A549 (cell line): ENCODE data around the gene SPA17. TPM values are rescaled to one million over a fixed set of nuclear protein-coding genes. Genes with fewer than 3 reads are reported as not detected.

Experiments used
- ATAC-seq, 2 experiments: fragments of 200-7000 bp in 1 of 2; fragments of >200 bp in 1 of 2; cut with Nextera tagmentation in 1 of 2; cut with Tn5 transposase in 1 of 2; 3 replicates each; pipeline versions ENCODE4 v1.8.0 to v1.9.1; 2018 to 2020; ENCODE audit warnings: mild to moderate bottlenecking in 1 of 2, moderate library complexity in 1 of 2
- CTCF ChIA-PET: fragments of 300-600 bp; sonication (Branson Sonifier 250); formaldehyde crosslinking; extraction: SDS; loops from one replicate; lab custom pipeline; 2021; ENCODE audit warnings: antibody characterized with exemption, inconsistent platforms; lab: Yijun Ruan, JAX
- POLR2A ChIA-PET: fragments of 350-600 bp; formaldehyde crosslinking; extraction: SDS; loops from one replicate; lab custom pipeline; 2021; ENCODE audit warnings: antibody characterized with exemption, inconsistent platforms; lab: Yijun Ruan, JAX
- DNase-seq, 2 experiments: peaks; one replicate each; pipeline versions ENCODE4 v3.0.0 to v3.0.0-alpha.2; 2011 to 2016; ENCODE audit warnings: low read depth in 1 of 2, low spot score in 1 of 2
- FAIRE-seq: peaks from 2 replicates; lab custom pipeline; 2011; peaks lifted over from hg19 to GRCh38; lab: Jason Lieb, UNC
- H3K27ac ChIP-seq, 2 experiments: fragments of >200 bp; sonication (Bioruptor Twin); formaldehyde crosslinking; 3 replicates each; pipeline ENCODE4 v1.5.1; 2016 to 2017
- H3K4me1 ChIP-seq: fragments of >200 bp; sonication (Bioruptor Twin); formaldehyde crosslinking; 3 replicates; pipeline ENCODE4 v1.6.1; 2016
- H3K4me2 ChIP-seq: fragments of >200 bp; sonication (Bioruptor Twin); formaldehyde crosslinking; 3 replicates; pipeline ENCODE4 v1.6.1; 2016
- H3K4me3 ChIP-seq: fragments of >200 bp; sonication (Bioruptor Twin); formaldehyde crosslinking; 3 replicates; pipeline ENCODE4 v1.5.1; 2016
- H3K9me3 ChIP-seq: fragments of >200 bp; sonication (Bioruptor Twin); formaldehyde crosslinking; 3 replicates; pipeline ENCODE4 v1.6.1; 2016
- CBX2 ChIP-seq: fragments of 200-600 bp; sonication (generic); IDR thresholded peaks from 2 replicates; pipeline ENCODE4 v1.6.1; 2016; ENCODE audit warnings: low read depth, mild to moderate bottlenecking, borderline replicate concordance
- CBX8 ChIP-seq: fragments of 200-600 bp; sonication (generic); IDR thresholded peaks from 2 replicates; pipeline ENCODE4 v1.6.1; 2016
- CHD2 ChIP-seq: fragments of 150-350 bp; IDR thresholded peaks from 2 replicates; pipeline ENCODE4 v1.6.1; 2014; ENCODE audit warnings: low read length; ENCODE audit not compliant: partially characterized antibody
- EHMT2 ChIP-seq: fragments of 200-600 bp; sonication (generic); IDR thresholded peaks from 2 replicates; pipeline ENCODE4 v1.6.1; 2016; ENCODE audit warnings: antibody characterized with exemption, low read depth, mild to moderate bottlenecking, moderate library complexity
- EP300 ChIP-seq, 2 experiments: fragments of >200 bp; sonication (Bioruptor Twin); formaldehyde crosslinking; IDR thresholded peaks; 2 replicates in 1 of 2; 3 replicates in 1 of 2; pipeline ENCODE4 v1.6.1; 2016 to 2017
- ESRRA ChIP-seq: fragments of 150-350 bp; IDR thresholded peaks from 2 replicates; pipeline ENCODE4 v1.6.1; 2014; ENCODE audit warnings: mild to moderate bottlenecking, low read length, borderline replicate concordance
- GATA3 ChIP-seq: IDR thresholded peaks from 2 replicates; pipeline ENCODE4 v1.6.1; 2012; ENCODE audit warnings: borderline replicate concordance
- HEYL ChIP-seq: fragments of 250-450 bp; sonication (Bioruptor Pico); IDR thresholded peaks from 2 replicates; pipeline ENCODE4 v1.8.0; 2021; ENCODE audit warnings: mild to moderate bottlenecking, moderate library complexity
- JUNB ChIP-seq: fragments of >200 bp; sonication (Bioruptor Twin); formaldehyde crosslinking; IDR thresholded peaks from 2 replicates; pipeline ENCODE4 v1.6.1; 2016
- MAFK ChIP-seq: fragments of 450-650 bp; IDR thresholded peaks from 2 replicates; pipeline ENCODE4 v1.6.1; 2014; ENCODE audit not compliant: partially characterized antibody
- MAZ ChIP-seq: fragments of 150-350 bp; IDR thresholded peaks from 2 replicates; pipeline ENCODE4 v1.6.1; 2014; ENCODE audit warnings: antibody characterized with exemption, low read depth, low read length, borderline replicate concordance
- MYC ChIP-seq: IDR thresholded peaks from 2 replicates; pipeline ENCODE4 v1.6.1; 2012; ENCODE audit warnings: mild to moderate bottlenecking, inconsistent platforms, low read length, improper control_type of control experiment, borderline replicate concordance
- NFE2L2 ChIP-seq: fragments of 150-350 bp; conservative IDR thresholded peaks from 2 replicates; pipeline ENCODE4 v1.6.1; 2014; ENCODE audit warnings: low read length
- PHF8 ChIP-seq: fragments of 200-600 bp; sonication (generic); IDR thresholded peaks from 2 replicates; pipeline ENCODE4 v1.6.1; 2016; ENCODE audit warnings: low read depth, mild to moderate bottlenecking, antibody characterized with exemption, moderate library complexity, borderline replicate concordance
- POLR2AphosphoS2 ChIP-seq: conservative IDR thresholded peaks from 2 replicates; pipeline ENCODE4 v1.6.1; 2012; ENCODE audit warnings: low read length, improper control_type of control experiment, inconsistent platforms
- RAD21 ChIP-seq, 2 experiments: fragments of >200 bp in 1 of 2; sonication (Bioruptor Twin) in 1 of 2; formaldehyde crosslinking in 1 of 2; IDR thresholded peaks in 1 of 2; conservative IDR thresholded peaks in 1 of 2; 2 replicates in 1 of 2; 3 replicates in 1 of 2; pipeline ENCODE4 v1.6.1; 2012 to 2018; ENCODE audit warnings: inconsistent platforms in 1 of 2
- SMC3 ChIP-seq: fragments of >200 bp; sonication (Bioruptor Twin); formaldehyde crosslinking; IDR thresholded peaks from 3 replicates; pipeline ENCODE4 v1.6.1; 2018; ENCODE audit warnings: inconsistent platforms
- TFCP2L1 ChIP-seq: fragments of 250-450 bp; sonication (Bioruptor Pico); IDR thresholded peaks from 2 replicates; pipeline ENCODE4 v1.5.0; 2021; ENCODE audit warnings: mild to moderate bottlenecking
- ZNF302 ChIP-seq: fragments of 250-450 bp; sonication (Bioruptor Pico); IDR thresholded peaks from 2 replicates; pipeline ENCODE4 v1.9.0; 2021; ENCODE audit warnings: inconsistent platforms, mild to moderate bottlenecking, moderate library complexity
- WGBS: methylation state at CpG from one replicate; pipeline ENCODE4 v1.1.6; 2017; ENCODE audit errors: missing lambda C conversion rate; 5-methylcytosine and 5-hydroxymethylcytosine counted together
- polyA plus RNA-seq, 4 experiments: library from polyadenylated mRNA; depleted of rRNA in 3 of 4; stranded (reverse); fragments of >200 nt; fragmentation: RNase III in 1 of 4; extraction: RNeasy Plus Mini Kit Qiagen cat#74134 plus additional on column Dnase treatment in 1 of 4; gene quantifications; 2 replicates in 3 of 4; 3 replicates in 1 of 4; pipeline ENCODE4 v1.2.3, GENCODE V29; 2011 to 2017
- TF ChIP-seq, protein P1 (sequence below): fragments of 250-450 bp; sonication (Bioruptor Pico); IDR thresholded peaks from 2 replicates; pipeline ENCODE4 v1.5.0; 2021; ENCODE audit warnings: mild to moderate bottlenecking, moderate library complexity, borderline replicate concordance
- TF ChIP-seq, protein P2 (sequence below): fragments of 250-450 bp; sonication (Bioruptor Pico); IDR thresholded peaks from 2 replicates; pipeline ENCODE4 v1.5.0; 2020; ENCODE audit warnings: low read depth, mild to moderate bottlenecking, moderate library complexity
- TF ChIP-seq, protein P3 (sequence below): fragments of >200 bp; sonication (Bioruptor Twin); formaldehyde crosslinking; IDR thresholded peaks from 3 replicates; pipeline ENCODE4 v1.5.1; 2016

The SPA17 gene
- polyA plus RNA-seq, 2 of the 4 experiments (the other 2 are of a cell fraction), result 23.8 to 27.3 TPM

DNA sequence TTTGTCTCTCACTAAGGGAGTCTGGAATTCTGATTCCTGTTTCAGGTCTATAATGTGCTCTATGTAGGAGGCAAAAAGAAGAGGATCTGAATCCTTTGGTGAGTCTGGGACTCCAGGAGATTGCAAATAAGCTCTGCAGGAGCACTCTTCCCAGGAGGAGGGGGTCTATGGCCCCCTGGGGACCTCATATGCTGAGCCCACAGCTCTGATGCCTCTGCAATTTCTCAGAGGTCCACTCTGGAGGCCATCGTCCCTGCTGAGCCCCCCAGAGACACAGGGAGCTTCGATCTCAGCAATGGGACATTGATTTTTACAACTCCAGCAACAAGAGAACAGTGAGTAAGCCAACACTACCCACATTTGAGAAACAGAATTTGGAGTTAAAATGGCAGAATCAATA lies 45.8 kb downstream of the SPA17 start:
- ChIA-PET POLR2A (no interaction called here), CTCF (interaction anchor here (1.0 kb wide), 1 partner anchor 74 kb away, joined by 3 read pairs; no protein-coding TSS in a partner anchor)
- no peak for ATAC-seq

GRCh38 chr11:124722176-124722575 lies 48.5 kb downstream of the SPA17 start:
- Histone ChIP-seq H3K4me1 (peaks cover 6% of the 10 kb centered on the region; the same call in 1 of the 3 replicates), H3K27ac (no peak overlapping the region), H3K9me3 (no peaks in the 10 kb centered on the region), H3K4me3 (no peak overlapping the region), H3K4me2 (no peak overlapping the region)
- POLR2A ChIA-PET, result no interaction called here
- FAIRE-seq, result no peak
- no peak for DNase-seq
- no peak for ATAC-seq
- TF ChIP-seq JUNB, result no peak
- no peak for TF ChIP-seq PHF8
- TF ChIP-seq CBX8, result no peak
- TF ChIP-seq SMC3, result no peak
- no peak for TF ChIP-seq MAFK
- no peak for TF ChIP-seq GATA3
- TF ChIP-seq, protein P1, sequence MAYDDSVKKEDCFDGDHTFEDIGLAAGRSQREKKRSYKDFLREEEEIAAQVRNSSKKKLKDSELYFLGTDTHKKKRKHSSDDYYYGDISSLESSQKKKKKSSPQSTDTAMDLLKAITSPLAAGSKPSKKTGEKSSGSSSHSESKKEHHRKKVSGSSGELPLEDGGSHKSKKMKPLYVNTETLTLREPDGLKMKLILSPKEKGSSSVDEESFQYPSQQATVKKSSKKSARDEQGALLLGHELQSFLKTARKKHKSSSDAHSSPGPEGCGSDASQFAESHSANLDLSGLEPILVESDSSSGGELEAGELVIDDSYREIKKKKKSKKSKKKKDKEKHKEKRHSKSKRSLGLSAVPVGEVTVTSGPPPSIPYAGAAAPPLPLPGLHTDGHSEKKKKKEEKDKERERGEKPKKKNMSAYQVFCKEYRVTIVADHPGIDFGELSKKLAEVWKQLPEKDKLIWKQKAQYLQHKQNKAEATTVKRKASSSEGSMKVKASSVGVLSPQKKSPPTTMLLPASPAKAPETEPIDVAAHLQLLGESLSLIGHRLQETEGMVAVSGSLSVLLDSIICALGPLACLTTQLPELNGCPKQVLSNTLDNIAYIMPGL (CRISPR knock-in tag), result no peak
- whole genome bisulfite sequencing, result 64% methylated on average over 6 of the region's 6 CpGs
- CTCF ChIA-PET, result no interaction called here

More for the DNA sequence above, 45.8 kb downstream of the SPA17 start:
- WGBS, result 0% methylated on average over 1 of the region's 2 CpGs
- DNase-seq, result no peak
- Histone ChIP-seq H3K4me3 (no peak overlapping the region), H3K9me3 (no peaks in the 10 kb centered on the region), H3K27ac (no peak overlapping the region), H3K4me2 (no peak overlapping the region), H3K4me1 (no peaks in the 10 kb centered on the region)
- no peak for FAIRE-seq
- TF ChIP-seq GATA3 (no peak), ZNF302 (no peak), SMC3 (no peak), TFCP2L1 (CRISPR knock-in tag) (no peak), ESRRA (no peak), NFE2L2 (no peak), HEYL (CRISPR knock-in tag) (no peak), POLR2AphosphoS2 (no peak)

GRCh38 chr11:124724979-124725718 lies 51.4 kb downstream of the SPA17 start:
- Histone ChIP-seq H3K4me1 (peaks cover 6% of the 10 kb centered on the region; the same call in 1 of the 3 replicates), H3K4me2 (no peak overlapping the region), H3K27ac (no peak overlapping the region), H3K9me3 (no peaks in the 10 kb centered on the region), H3K4me3 (no peak overlapping the region)
- ATAC-seq (no peak), DNase-seq (no peak), FAIRE-seq (no peak)
- TF ChIP-seq EHMT2, result no peak
- no peak for TF ChIP-seq CHD2
- no peak for TF ChIP-seq RAD21 (conservative IDR thresholded peaks at IDR 0.05 in 1 of 2, IDR thresholded peaks at IDR 0.05 in 1 of 2)
- no peak for TF ChIP-seq MYC
- TF ChIP-seq, protein P2, sequence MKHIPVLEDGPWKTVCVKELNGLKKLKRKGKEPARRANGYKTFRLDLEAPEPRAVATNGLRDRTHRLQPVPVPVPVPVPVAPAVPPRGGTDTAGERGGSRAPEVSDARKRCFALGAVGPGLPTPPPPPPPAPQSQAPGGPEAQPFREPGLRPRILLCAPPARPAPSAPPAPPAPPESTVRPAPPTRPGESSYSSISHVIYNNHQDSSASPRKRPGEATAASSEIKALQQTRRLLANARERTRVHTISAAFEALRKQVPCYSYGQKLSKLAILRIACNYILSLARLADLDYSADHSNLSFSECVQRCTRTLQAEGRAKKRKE (CRISPR knock-in tag), result no peak
- TF ChIP-seq, protein P3, sequence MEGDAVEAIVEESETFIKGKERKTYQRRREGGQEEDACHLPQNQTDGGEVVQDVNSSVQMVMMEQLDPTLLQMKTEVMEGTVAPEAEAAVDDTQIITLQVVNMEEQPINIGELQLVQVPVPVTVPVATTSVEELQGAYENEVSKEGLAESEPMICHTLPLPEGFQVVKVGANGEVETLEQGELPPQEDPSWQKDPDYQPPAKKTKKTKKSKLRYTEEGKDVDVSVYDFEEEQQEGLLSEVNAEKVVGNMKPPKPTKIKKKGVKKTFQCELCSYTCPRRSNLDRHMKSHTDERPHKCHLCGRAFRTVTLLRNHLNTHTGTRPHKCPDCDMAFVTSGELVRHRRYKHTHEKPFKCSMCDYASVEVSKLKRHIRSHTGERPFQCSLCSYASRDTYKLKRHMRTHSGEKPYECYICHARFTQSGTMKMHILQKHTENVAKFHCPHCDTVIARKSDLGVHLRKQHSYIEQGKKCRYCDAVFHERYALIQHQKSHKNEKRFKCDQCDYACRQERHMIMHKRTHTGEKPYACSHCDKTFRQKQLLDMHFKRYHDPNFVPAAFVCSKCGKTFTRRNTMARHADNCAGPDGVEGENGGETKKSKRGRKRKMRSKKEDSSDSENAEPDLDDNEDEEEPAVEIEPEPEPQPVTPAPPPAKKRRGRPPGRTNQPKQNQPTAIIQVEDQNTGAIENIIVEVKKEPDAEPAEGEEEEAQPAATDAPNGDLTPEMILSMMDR, result no peak
- no peak for TF ChIP-seq MAZ
- no peak for TF ChIP-seq EP300 (IDR thresholded peaks at IDR 0.05)
- TF ChIP-seq ZNF302, result no peak
- TF ChIP-seq CBX2, result no peak
- ChIA-PET POLR2A (interaction anchor here (1.4 kb wide), 1 partner anchor 51 kb away, joined by 3 read pairs; the partner anchor contains the start of genes SIAE and SPA17), CTCF (interaction anchor here (1.2 to 1.3 kb wide), 2 partner anchors 38 to 56 kb away, joined by 4 read pairs; no protein-coding TSS in a partner anchor)
- WGBS, result 67% methylated on average over 14 of the region's 14 CpGs
